GF-D8 (cell line): ENCODE data around the gene OR3A2.
"Not testable (repeated sequence)": the region's sequence is repeated elsewhere in the genome, so short reads cannot be mapped to it uniquely, and the experiment has no call there.

Source experiments
- DNase-seq: peaks from one replicate; lab custom pipeline; 2025; lab: John Stamatoyannopoulos, UW

The OR3A2 gene

DNA sequence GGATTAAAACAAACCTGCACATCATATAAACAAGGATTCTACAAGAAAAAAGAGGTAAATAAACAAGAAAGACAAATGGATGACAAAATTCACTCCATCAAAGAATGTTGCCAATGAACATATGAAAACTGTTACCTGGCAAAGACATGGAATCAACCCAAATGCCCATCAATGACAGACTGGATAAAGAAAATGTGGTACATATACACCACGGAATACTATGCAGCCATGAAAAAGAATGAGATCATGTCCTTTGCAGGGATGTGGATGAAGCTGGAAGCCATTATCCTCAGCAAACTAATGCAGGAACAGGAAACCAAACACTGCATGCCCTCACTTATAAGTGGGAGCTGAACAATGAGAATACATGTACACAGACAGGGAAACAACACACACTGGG, 92.6 kb downstream of the OR3A2 start:
- DNase-seq: not testable (repeated sequence)

DNA sequence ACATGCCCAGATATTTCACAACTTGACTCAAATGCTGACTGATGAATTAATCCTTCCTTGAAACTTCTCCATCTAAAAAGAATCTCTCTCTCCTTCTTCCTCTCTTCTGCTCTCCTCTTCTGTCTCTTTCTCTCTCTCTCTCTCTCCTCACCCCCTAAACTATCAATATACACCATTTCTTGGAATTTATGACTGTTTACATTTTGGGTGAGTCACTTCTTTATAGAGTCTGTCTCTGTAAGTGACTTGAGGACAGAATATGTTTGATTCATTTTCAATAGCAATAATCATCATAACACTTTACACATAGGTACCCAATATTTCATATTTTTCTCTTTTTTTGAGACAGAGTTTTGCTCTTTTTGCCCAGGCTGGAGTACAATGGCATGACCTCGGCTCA, 103.2 kb downstream of the OR3A2 start:
- DNase-seq: no peak

- no peak for DNase-seq
Measured at GRCh38 chr17:3276126-3276525, 110.0 kb downstream of the OR3A2 start.

- no peak for DNase-seq
Measured at GRCh38 chr17:3271072-3271848, 114.8 kb downstream of the OR3A2 start.

GRCh38 chr17:3260600-3260999, 125.5 kb downstream of the OR3A2 start:
- no peak for DNase-seq

GRCh38 chr17:3260163-3260562, 125.9 kb downstream of the OR3A2 start:
- no peak for DNase-seq

DNA sequence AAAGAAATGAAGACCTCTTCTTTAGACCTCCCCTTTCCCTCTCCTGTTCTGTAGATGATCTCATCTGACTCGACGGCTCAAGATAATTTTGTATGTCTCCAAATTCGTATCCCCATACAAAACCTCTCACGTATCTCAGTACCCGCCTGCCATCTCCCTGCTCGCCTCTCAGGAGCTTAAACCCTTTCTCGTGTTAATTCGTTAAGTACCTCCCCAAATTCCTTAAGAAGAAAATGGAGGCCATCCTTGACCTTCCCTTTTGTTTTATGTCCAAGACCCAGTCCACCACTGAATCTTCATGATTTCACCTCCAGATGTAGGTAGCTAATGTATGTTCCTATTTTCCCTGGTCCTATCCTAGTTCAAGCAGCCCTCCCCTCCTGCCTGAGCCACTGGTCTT, 129.5 kb downstream of the OR3A2 start:
- no peak for DNase-seq

- not testable (repeated sequence) for DNase-seq
Measured at GRCh38 chr17:3249013-3249412, 137.1 kb downstream of the OR3A2 start.

DNA sequence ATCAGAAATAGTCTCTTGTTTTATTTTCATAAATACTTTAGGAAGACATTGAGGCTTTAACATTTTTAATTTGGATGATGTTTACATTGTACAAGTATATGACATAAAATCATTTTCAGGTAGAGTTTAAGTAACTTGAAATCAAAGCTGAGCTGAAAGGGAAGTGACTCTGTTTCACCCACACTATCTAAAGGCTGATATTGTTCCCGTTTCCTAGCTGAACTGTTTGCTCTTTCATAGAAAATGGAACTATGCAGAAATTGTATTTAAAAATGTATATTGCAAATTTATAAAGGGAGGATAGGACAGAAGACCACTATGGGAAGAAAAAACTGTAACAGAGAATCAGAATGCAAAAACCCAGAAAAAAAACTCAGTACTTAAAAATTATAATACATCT, 141.3 kb downstream of the OR3A2 start:
- not testable (repeated sequence) for DNase-seq

DNA sequence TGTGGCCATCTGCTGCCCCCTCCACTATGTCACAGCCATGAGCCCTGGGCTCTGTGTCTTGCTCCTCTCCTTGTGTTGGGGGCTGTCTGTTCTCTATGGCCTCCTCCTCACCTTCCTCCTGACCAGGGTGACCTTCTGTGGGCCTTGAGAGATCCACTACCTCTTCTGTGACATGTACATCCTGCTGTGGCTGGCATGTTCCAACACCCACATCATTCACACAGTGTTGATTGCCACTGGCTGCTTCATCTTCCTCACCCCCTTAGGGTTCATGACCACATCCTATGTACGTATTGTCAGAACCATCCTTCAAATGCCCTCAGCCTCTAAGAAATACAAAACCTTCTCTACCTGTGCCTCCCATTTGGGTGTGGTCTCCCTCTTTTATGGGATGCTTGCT, 145.1 kb downstream of the OR3A2 start:
- not testable (repeated sequence) for DNase-seq

- peak; percentile 36 for DNase-seq
Measured at GRCh38 chr17:3238685-3239084, 147.4 kb downstream of the OR3A2 start.

DNA sequence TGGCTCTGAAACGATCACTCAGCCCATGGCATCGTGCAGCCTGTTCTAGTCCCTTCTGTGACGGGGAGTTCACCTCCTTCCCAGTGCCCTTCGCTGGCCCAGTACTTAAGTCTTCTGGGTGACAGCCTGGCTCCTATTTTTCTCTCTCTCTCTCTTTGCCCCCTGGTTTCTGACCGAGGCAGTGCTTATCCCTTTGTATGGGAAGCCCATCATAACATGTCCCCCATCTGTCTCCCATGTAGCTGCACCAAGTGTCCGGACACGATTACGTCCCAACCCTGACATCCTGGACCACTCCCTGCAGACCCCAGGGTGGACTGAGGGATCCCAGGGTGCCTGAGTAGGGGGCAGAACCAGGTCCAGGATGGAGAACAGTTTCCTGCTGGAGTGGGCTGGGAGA, 153.8 kb downstream of the OR3A2 start:
- DNase-seq: not testable (repeated sequence)
